ENCODE data around the gene MAPK1.
A peak's percentile ranks its signal among the peaks of the same experiment; 100 is the strongest.
"Not testable (repeated sequence)": the region's sequence is repeated elsewhere in the genome, so short reads cannot be mapped to it uniquely, and the experiment has no call there.

MAPK1 gene

DNA sequence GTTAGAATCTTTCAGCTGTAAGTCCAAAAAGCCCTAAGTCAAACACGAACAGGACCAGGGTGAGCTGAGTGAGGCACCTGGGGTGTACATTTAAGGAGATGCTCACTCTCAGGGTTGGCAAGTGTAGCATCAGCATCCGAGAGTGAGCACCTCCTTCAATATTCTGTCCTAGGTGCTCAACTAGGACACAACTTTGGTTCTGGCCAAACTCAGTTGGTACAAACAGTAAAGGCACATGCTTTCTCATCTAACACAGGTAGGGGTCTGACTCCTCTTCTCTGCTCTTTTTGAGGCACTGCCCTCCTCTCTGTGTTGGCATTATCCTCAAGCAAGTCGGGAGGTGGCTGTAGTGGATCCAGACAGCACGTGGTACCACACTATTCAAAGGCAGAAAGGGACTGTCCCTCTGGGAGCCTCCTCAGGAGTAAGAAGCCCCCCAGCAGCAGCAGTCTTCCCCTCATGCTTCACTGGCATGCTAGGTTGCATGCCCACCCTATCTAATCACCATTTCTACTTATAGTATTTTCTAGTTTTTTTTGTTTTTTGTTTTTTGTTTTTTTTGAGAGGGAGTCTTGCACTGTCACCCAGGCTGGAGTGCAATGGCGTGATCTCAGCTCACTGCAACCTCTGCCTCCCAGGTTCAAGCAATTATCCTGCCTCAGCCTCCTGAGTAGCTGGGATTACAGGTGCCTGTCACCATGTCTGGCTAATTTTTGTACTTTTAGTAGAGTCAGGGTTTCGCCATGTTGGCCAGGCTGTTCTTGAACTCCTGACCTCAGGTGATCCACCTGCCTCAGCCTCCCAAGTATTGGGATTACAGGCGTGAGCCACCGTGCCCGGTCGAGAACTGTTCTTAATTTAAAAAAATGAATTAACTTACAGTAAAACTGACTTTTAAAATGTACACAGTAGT lies 14.7 kb upstream of the MAPK1 start:
- DNase-seq: no peak

DNA sequence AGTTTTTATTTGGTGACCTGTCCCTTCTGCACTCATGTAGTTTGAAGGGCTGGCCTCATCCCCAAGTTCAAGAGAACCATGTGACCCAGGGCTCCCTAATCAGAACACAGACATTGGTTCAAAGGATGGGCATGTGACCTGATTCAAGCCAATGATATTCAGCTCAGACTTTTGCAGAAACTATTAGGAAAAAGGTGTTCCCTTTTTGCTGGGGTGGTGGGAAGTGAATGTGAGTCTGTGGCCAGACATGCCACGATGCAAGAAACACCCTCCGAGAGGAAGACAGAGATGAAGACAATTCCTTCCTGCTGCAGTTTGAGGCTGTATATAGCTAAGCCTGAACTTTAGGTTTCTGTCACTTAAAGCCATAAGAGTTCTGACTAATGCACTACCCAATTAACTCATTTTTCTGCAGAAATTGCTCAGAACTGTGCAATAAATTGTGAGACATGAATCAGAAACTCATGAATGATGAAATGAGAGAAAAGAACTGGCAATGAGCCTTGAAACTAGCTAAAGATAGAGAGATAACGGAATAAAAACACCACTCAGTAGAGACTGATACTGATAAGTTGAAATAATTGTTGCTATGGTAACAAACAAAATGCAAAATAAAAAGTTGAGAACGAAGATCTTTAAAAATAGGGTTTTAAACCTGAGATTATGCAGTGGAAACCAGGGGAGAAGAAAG lies 9.2 kb upstream of the MAPK1 start:
- peak; percentile 63 for DNase-seq

DNA sequence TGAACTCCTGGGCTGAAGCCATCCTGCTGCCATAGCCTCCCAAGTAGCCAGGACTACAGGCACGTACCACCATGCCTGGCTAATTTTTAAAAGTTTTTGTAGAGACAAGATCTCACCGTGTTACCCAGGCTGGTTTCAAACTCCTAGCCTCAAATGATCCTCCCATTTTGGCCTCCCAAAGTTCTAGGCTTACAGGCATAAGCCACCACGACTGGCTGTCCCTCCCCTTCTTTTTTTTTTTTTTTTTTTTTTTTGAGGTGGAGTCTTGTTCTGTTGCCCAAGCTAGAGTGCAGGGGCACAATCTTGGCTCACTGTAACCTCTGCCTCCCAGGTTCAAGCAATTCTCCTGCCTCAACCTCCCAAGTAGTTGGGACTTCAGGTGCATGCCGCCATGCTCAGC lies 7.5 kb upstream of the MAPK1 start:
- DNase-seq: not testable (repeated sequence)

DNA sequence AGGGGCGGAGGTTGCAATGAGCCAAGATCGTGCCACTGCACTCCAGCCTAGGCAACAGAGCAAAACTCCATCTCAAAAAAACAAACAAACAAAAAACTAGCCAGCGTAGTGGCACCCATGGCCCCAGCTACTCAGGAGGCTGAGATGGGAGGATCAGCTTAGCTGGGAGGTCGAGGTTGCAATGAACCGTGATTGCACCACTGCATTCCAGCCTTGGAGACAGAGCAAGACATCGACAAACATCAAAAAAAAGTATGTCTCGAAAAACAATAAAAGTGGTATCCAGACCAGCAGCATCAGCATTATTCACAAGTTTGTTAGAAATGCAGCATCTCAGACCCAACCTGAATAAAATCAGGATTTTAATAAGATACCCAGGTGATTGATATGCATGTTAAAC lies 6.2 kb upstream of the MAPK1 start:
- no peak for DNase-seq

DNA sequence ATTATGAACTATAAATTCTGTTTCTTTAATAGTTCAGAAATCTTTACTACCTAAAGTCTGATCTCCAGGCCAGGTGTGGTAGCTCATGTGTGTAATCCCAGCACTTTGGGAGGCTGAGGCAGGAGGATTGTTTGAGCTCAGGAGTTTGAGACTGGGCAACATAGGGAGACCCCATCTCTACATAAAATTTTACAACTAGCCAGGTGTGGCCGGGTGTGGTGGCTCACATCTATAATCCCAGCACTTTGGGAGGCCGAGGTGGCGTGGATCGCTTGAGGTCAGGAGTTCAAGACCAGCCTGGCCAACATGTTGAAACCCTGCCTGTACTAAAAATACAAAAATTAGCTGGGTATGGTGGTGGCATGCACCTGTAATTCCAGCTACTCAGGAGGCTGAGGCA lies 5.3 kb upstream of the MAPK1 start:
- not testable (repeated sequence) for DNase-seq

DNA sequence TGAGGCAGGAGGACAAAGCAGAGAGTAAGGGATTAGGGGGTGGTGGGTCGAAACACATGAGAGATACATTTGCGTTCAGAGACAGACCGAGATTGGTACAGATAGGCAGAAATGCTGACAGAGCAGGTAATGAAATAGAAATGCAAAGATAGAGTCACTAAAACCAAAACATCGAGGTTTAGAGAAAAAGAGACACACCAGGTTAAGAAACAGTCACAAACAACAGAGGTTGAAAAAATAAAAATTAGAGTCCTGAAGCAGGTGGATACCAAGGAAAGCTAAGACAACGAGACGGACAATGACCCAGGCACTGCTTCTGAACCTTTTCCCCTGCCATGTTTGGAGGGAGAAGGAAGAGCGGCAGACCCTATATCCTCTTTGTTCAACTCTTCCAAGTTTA lies 1.2 kb upstream of the MAPK1 start:
- DNase-seq: no peak

DNA sequence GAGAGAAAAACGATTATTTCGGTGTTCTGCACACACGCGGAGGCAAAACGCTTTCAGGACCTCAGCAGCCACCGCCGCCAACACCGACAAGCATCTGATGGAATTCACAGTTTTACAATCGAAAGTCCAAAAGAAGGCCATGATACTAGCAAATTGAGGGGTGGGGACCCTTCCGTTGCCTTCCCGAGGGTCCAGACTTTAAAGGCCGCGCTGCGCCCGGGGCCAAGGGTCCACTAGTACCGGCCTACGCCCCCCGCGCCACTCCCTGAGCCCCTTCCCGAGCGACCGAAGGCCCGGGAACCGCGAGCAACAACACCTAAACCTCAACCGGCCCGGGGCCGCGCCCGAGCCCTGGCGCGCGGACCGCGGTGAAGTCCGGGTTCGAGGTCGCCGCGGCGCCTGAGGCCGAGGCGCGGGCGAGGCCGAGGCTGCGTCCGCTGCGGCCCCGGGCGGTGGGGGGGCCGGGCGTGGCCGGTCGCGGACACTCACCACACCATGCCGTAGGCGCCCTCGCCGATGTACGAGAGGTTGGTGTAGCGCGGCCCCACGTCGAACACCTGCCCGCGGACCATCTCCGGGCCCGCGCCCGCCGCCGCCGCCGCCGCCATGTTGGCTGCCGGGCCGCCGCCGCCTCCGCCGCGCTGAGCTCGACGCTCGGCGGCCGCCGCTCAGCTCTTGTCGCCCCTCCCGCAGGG lies 465 bp downstream of the MAPK1 start:
- no peak for DNase-seq

DNA sequence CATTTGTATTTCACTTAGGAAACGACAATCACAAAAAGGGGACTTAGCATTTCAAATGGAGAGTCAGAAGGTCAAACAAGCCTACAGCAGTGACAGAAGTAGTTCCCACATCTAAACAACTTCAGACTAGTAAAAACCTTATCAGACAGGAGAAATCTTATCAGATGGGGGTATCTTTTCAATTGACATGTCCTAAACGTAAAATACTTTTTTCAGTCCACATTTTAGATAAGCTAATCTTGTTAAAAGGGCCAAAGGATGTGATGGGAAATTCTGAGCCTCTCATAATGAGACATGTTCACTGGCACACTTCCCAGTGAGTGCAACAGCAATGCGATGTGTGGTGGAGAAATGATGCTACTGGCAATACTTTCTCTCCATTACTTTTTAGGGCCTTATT lies 2.4 kb downstream of the MAPK1 start:
- DNase-seq: peak; percentile 83

DNA sequence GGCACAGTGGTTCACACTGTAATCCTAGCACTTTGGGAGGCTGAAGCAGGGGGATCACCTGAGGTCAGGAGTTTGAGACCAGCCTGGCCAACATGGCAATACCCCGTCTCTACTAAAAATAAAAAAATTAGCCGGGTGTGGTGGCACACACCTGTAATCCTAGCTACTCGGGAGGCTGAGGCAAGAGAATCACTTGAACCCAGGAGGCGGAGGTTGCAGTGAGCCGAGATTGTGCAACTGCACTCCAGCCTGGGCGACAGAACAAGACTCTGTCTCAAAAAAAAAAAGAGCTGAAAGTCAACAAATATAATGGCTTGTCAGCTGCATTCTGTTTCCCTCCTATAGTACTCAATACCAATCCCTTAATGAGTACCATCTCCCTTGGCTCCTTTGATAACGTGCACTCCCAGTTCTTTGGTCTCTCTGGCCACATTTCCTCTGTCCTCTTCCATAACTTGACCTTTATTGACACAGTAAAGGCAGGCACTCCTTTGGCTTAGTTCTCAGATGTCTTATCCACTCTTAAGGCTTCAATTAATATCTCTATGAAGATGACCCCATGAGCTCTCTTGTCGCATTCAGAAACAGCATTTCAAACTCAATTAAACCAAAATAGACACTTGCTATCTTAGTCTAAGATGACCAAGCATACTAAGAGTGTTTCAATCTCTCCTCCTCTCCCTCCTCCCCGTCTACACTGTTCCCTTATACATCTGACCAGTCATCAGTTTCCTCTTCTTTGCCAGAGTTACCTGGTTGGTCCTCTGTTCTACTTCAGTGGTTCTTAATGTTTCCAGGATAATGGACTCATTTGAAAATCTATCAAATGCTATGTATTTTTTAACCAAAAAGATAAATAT lies 4.8 kb downstream of the MAPK1 start:
- DNase-seq: no peak

DNA sequence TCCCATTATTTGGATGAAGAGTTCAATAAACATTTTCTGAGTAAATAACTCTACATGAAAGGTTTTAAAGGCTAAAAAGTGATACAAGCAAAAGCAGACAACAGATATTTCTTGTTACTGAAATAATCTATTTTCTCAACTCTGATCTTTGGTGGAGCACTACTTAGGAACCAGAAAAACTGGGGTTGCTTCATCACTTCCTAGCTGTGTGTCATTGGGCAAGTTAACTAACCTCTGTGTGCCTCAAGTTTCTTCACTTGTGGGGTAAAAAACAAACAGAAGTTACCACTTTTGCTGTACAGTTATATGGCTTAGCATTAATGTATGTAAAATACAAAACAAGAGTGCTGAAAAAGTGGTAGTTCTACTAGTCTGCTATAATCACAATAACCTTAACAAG lies 5.6 kb downstream of the MAPK1 start:
- no peak for DNase-seq

DNA sequence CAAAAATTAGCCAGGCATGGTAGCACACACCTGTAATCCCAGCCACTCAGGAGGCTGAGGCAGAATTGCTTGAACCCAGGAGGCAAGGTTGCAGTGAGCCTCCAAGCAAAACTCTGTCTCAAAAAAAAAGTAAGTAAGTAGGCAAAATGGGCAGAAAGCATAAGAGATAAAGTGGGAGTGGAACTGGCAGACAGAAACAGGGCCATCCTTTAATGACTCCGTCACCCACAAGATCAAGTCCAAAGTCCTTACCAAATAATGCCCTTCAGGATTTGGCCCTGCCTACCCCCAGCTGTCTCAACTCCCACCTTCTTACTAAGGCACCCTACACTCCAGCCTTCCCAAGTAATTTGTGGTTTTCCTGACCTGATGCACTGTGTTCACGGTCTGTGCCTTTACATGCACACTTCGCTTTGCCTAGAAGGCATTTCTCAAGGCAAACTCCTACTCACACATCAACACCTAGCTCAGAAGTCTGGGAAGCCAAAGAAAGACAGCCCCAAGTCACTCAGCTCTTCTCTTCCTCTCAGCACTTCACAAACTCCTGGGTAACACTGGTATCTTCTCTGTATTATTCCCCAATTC lies 6.1 kb downstream of the MAPK1 start:
- no peak for DNase-seq

DNA sequence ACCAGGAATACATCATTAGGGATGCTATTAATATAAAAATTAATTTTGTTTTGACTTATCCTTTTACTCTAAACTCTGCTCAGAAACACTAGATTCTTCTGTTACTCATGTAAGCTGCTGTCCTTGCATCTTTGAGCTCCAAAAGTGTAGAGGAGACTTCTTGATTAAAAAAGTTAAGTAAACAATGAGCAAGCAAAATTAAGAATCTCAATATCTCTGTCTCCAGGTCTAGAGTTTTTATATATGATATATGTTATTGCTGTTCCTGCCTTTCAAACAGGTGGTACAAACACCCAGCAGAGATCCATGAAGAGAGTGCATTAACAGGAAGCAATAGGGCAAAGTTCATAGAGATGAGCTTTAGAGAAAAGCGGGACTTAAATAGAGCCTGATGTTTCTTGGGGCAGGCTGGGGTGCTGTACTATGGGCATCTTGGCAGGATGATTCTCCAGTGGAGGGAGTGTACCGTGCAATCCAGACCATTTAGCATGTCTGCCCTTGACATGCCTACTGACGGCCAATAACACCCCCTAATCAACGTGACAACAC lies 6.9 kb downstream of the MAPK1 start:
- no peak for DNase-seq

DNA sequence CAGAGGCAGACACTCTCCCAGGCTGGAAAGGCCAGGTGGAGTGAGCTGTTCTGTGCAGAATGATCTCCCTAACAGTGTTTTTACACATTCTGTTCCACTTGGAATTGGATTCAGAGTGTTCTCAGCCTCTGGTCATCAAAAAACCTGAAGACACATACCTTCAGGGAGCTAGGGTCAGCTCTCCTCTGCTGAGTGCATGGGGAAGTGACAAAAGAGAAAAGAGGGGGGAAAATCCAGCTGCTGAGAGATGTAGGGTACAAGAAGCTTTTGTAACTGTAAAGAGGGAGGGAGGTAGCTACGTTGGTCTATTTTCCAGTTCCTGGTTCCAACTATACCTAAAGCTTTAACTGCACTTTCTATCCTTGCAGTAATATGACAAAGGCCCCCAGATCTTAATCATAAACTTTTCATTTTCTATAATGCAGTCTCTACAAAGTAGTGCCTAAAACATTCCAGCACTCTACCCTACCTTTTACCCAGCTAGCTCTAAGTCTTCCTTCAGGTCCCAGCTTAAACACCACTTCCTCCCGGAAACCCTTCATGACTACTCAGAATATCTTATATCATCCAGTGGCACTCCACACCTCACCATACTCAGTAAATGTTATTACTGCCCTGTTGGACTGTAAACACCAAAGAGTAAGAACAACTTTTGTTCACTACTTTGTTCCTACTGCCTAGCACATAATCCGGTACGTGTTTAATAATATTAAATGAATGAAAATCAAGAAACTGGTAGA lies 9.2 kb downstream of the MAPK1 start:
- DNase-seq: no peak

DNA sequence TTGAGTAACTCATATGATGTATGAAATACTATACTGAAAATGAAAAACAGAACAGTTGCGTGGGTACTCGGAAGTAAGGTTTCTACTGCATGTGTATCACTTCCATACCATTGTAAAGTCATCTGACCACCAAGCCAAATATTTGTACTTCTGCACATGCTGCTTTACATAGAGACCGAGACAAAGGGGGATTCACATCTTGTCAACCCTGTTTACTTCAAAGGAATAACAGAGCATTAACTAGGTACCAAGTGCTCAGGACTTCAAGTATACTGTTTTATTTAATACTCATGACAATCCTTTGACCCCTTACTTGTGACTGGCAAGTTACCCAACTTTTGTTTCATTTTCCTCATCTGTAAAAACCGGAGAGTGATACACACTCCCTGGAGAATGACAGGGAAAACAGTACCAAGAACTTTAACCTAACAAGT lies 9.9 kb downstream of the MAPK1 start:
- no peak for DNase-seq

DNA sequence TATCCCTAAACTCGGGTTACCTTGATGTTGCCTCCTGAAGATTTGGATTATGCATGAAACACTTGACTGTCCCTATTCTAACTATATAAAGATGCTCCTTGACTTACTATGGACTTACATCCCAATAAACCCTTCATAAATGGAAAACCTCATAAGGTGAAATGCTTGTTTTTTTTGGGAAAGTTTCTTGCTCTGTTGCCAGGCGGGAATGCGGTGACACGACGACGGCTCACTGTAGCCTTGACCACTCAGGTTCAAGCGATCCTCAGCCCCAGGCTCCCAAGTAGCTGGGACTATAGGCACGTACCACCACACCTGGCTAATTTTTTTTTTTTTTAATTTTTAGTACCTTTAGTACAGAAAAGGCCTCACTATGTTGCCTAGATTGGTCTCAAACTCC lies 10.6 kb downstream of the MAPK1 start:
- DNase-seq: no peak

DNA sequence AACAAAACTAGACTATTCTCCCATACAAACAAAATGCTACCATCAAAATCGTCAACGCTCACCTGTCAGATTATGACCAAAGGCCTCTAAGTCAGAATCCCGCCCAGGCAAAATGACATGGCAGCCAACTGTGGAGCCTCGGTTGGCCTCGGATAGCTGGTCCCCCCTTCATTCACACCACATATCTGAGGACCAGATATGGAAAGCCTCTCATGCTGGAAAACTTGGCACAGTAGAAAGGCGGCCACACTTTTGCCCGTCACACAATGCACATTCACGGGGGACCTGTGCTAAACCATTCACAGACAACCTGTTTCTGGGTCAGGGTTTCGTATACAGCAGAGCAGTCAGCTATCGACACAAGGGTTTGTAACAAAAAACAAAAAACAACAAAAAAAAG lies 11.2 kb downstream of the MAPK1 start:
- no peak for DNase-seq

DNA sequence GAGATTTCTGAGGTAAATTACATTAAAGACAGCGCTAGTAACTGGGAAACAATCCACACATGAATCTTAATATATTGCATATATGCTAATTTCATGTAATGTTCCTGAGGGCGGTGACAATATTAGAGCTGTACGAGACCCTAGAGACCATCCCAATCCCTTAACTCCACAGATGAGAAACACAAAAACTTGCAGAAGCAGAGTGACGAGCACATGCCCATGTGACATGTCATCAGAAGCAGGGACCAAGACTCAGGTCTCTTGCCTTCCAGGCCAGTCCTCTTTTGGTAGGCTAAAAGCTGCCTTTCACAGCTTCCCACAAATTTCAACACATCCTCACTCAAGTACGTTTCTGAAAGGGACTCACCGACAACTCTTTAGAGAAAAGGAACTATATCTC lies 11.8 kb downstream of the MAPK1 start:
- DNase-seq: no peak

DNA sequence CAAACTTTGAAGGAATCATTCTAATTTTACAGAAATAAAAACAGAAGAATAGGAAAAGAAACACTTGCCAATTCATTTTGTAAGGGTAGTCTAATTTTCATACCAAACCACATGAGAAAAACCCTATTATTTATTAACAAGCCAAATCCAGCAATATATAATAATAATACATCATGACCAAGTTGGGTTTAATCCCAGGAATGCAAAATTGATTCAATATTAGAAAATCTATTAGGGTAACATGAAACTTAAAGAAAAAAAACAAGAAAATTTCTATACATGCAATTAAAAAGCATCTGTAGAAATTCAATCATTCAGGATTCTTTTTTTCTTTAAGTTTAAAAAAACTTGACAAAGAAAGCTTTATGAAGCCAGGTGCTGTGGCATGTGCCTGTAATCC lies 16.8 kb downstream of the MAPK1 start:
- no peak for DNase-seq

DNA sequence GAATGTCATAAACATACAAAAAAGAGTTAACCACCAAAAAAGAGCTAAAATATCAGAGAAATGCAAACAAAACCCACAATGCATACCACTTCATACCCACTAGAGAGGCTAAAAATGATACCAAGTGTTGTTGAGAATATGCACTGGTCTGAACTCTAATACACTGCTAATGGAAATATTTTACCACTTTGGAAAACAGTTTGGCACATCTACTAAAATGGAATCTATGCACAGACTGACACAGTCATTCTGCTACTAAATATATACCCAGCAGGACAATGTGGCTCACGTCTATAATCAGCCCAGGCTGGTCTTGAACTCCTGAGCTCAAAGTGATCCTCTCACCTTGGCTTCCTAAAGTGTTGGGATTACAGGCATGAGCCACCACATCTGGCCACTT lies 18.0 kb downstream of the MAPK1 start:
- DNase-seq: peak; percentile 46

DNA sequence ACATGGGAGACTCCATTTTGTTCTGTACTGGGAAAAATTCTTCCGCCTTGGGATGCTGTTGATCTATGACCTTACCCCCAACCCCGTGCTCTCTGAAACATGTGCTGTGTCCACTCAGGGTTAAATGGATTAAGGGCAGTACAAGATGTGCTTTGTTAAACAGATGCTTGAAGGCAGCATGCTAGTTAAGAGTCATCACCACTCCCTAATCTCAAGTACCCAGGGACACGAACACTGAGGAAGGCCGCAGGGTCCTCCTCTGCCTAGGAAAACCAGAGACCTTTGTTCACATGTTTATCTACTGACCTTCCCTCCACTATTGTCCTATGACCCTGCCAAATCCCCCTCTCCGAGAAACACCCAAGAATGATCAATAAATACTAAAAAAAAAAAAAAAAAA lies 19.4 kb downstream of the MAPK1 start:
- DNase-seq: not testable (repeated sequence)
